ENCODE measurements around the gene EREG.

DNA sequence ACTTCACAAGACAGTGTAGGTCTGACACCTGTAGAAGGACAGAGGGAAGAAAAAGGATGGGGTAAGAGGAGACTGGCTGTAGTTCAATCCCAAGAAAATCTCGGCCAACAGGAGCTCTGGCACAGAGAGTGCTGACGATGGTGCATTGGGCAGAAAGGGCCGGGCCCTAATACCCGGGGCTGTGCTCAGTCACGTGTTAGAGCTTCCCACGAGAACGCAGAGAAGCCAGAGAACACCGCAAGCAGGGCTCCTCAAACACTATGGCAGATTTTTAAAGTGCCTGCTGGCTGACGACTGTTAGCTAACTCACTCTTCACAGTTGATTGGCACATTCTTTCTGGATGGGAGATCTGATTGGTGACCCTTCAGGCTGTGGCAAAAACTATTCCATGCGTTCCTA is 35.5 kb downstream of the EREG start:
- TF ChIP-seq, protein P1, sequence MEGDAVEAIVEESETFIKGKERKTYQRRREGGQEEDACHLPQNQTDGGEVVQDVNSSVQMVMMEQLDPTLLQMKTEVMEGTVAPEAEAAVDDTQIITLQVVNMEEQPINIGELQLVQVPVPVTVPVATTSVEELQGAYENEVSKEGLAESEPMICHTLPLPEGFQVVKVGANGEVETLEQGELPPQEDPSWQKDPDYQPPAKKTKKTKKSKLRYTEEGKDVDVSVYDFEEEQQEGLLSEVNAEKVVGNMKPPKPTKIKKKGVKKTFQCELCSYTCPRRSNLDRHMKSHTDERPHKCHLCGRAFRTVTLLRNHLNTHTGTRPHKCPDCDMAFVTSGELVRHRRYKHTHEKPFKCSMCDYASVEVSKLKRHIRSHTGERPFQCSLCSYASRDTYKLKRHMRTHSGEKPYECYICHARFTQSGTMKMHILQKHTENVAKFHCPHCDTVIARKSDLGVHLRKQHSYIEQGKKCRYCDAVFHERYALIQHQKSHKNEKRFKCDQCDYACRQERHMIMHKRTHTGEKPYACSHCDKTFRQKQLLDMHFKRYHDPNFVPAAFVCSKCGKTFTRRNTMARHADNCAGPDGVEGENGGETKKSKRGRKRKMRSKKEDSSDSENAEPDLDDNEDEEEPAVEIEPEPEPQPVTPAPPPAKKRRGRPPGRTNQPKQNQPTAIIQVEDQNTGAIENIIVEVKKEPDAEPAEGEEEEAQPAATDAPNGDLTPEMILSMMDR (optimal IDR thresholded peaks at IDR 0.05 in 1 of 3, IDR thresholded peaks at IDR 0.05 in 1 of 3, conservative IDR thresholded peaks at IDR 0.05 in 1 of 3; ENCODE audit: extremely low read depth in 1 of 3, insufficient read depth in 2 of 3, low read length in 3 of 3): no peak
- no peak for TF ChIP-seq EZH2 (IDR thresholded peaks at IDR 0.05; ENCODE audit: low read length)

Measured in keratinocyte (primary cell).